Measurements from ENCODE around the gene NOP9.

The NOP9 gene

GRCh38 chr14:24277071-24277470 lies 22.6 kb upstream of the NOP9 start:
- no peak for TF ChIP-seq CTCF (IDR thresholded peaks at IDR 0.05; ENCODE audit: low read depth, low read length)
- Histone ChIP-seq H3K27ac (no peak overlapping the region), H3K9me3 (ENCODE audit: severe bottlenecking) (no peaks in the 10 kb centered on the region), H3K36me3 (no peaks in the 10 kb centered on the region), H3K4me3 (ENCODE audit: low read depth, low read length) (no peak overlapping the region), H3K27me3 (ENCODE audit: insufficient read depth, low read depth, severe bottlenecking) (no peaks in the 10 kb centered on the region)
- DNase-seq = no peak

GRCh38 chr14:24277606-24278321 lies 21.9 kb upstream of the NOP9 start:
- Histone ChIP-seq H3K27ac (no peak overlapping the region), H3K36me3 (no peaks in the 10 kb centered on the region), H3K9me3 (ENCODE audit: severe bottlenecking) (no peaks in the 10 kb centered on the region), H3K27me3 (ENCODE audit: insufficient read depth, low read depth, severe bottlenecking) (no peaks in the 10 kb centered on the region), H3K4me3 (ENCODE audit: low read depth, low read length) (no peak overlapping the region)
- TF ChIP-seq CTCF (IDR thresholded peaks at IDR 0.05; ENCODE audit: low read depth, low read length) = no peak
- DNase-seq = no peak

GRCh38 chr14:24278424-24278823 lies 21.2 kb upstream of the NOP9 start:
- Histone ChIP-seq H3K36me3 (no peaks in the 10 kb centered on the region), H3K9me3 (ENCODE audit: severe bottlenecking) (no peaks in the 10 kb centered on the region), H3K4me3 (ENCODE audit: low read depth, low read length) (no peak overlapping the region), H3K27ac (no peak overlapping the region), H3K27me3 (ENCODE audit: insufficient read depth, low read depth, severe bottlenecking) (no peaks in the 10 kb centered on the region)
- TF ChIP-seq CTCF (IDR thresholded peaks at IDR 0.05; ENCODE audit: low read depth, low read length) = no peak
- no peak for DNase-seq

- Histone ChIP-seq H3K36me3 (no peaks in the 10 kb centered on the region), H3K4me3 (ENCODE audit: low read depth, low read length) (no peak overlapping the region), H3K27me3 (ENCODE audit: insufficient read depth, low read depth, severe bottlenecking) (no peaks in the 10 kb centered on the region), H3K9me3 (ENCODE audit: severe bottlenecking) (no peaks in the 10 kb centered on the region), H3K27ac (no peak overlapping the region)
- TF ChIP-seq CTCF (IDR thresholded peaks at IDR 0.05; ENCODE audit: low read depth, low read length) = no peak
- DNase-seq = no peak
Measured at GRCh38 chr14:24279301-24280186, 20.1 kb upstream of the NOP9 start.

- Histone ChIP-seq H3K27ac (no peak overlapping the region), H3K4me3 (ENCODE audit: low read depth, low read length) (no peak overlapping the region)
- TF ChIP-seq CTCF (IDR thresholded peaks at IDR 0.05; ENCODE audit: low read depth, low read length) = no peak
Measured at GRCh38 chr14:24280797-24281460, 18.7 kb upstream of the NOP9 start.

More at GRCh38 chr14:24280797-24281460, 18.7 kb upstream of the NOP9 start:
- Histone ChIP-seq H3K36me3 (no peaks in the 10 kb centered on the region), H3K27me3 (ENCODE audit: insufficient read depth, low read depth, severe bottlenecking) (no peaks in the 10 kb centered on the region), H3K9me3 (ENCODE audit: severe bottlenecking) (no peaks in the 10 kb centered on the region)
- no peak for DNase-seq
